Activated CD8-positive, alpha-beta T cell treated with anti-CD3 and anti-CD28 coated beads for 36 hours (primary cell): ENCODE data around the gene MACROH2A1. TPM values are rescaled to one million over a fixed set of nuclear protein-coding genes. Genes with fewer than 3 reads are reported as not detected.

Source experiments
- ATAC-seq: fragments of 200-7000 bp; cut with Tn5 transposase; one replicate; pipeline ENCODE4 v1.10.0; 2021; ENCODE audit warnings: mild to moderate bottlenecking, moderate library complexity
- CTCF ChIA-PET: fragments of 350-600 bp; sonication (Branson Sonifier 250); formaldehyde crosslinking; loops from one replicate; lab custom pipeline; 2021; ENCODE audit warnings: antibody characterized with exemption; lab: Charles Lee
- POLR2A ChIA-PET: fragments of 350-600 bp; sonication (Branson Sonifier 250); formaldehyde crosslinking; loops from one replicate; lab custom pipeline; 2021; ENCODE audit warnings: antibody characterized with exemption; lab: Charles Lee
- DNase-seq: peaks from one replicate; pipeline ENCODE4 v3.0.0-alpha.2; 2020
- H3K27ac Mint-ChIP-seq: one replicate; pipeline ENCODE4 v1.8.0; 2021; ENCODE audit warnings: mild to moderate bottlenecking, mixed read lengths
- H3K27me3 Mint-ChIP-seq: one replicate; pipeline ENCODE4 v1.8.0; 2021; ENCODE audit warnings: mixed read lengths
- H3K36me3 Mint-ChIP-seq: one replicate; pipeline ENCODE4 v1.8.0; 2021; ENCODE audit warnings: low read depth, mixed read lengths
- H3K4me1 Mint-ChIP-seq: one replicate; pipeline ENCODE4 v1.8.0; 2021; ENCODE audit warnings: low read depth, mixed read lengths
- H3K4me3 Mint-ChIP-seq: one replicate; pipeline ENCODE4 v1.8.0; 2021; ENCODE audit warnings: mild to moderate bottlenecking, moderate library complexity, mixed read lengths
- H3K9me3 Mint-ChIP-seq: one replicate; pipeline ENCODE4 v1.8.0; 2021; ENCODE audit warnings: mixed read lengths
- intact Hi-C: fragments of 100-400 bp; cut with micrococcal nuclease; formaldehyde crosslinking; loops from one replicate; pipeline ENCODE4 v1.10.0; 2022
- total RNA-seq, 2 experiments: library from RNA; stranded (reverse); gene quantifications; one replicate each; pipeline ENCODE4 v1.2.3, GENCODE V29; 2021
- TF ChIP-seq, protein P1 (sequence below): fragments of 200-600 bp; IDR thresholded peaks from one replicate; pipeline ENCODE4 v1.8.0; 2022; ENCODE audit warnings: antibody characterized with exemption, mild to moderate bottlenecking

MACROH2A1 gene
- 100 to 1,000 TPM; 170 to 179 TPM for total RNA-seq

DNA sequence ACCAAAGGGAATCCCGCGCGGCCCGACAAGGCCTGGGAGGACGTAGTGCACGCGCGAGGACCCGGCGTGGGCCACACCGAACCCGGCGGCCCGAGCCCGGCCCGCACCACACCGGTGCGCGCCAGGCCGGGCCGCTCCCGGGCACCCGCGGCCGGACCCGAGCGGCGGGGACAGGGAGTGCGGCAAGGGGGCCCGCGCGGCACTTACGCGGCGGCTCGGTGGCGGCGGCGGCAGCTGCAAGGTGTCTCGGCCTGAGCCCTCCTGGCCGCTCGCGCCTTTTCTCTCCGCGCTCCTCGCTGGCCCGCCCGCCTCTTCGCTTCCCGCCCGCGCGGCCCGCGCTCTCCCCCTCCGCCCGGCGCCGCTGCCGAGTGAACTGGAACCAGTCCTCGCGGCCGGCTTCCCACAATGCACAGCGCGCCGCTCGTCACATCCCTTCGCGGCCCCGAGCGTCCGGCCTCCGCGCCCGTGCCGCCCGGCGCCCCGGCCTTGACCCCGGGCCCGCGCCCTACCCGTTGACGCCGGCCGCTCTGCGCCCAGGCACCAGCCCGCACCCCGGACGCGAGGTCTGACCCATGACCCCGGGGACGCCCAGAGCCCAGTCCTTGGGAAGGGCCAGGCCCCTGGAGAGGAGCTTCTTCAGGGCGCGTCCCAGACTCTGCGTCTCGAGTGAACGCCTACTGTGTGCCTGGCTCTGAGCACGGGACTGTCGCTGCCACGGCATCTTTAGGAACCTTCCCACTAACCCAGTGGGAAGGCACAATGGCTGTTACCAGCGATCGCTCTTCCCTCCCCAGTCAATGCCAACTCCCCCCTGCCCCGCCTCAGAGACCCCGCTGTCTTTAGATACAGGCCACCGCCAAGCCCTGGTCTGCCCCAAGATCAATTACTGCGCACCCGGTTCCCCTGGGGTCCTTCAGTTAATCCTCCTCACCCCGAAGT, at the start of gene MACROH2A1:
Gene MACROH2A1, minus strand, starts transcription at position 377 of the 939 bp plus-strand sequence. CDS start 10,138 bp downstream, outside the sequence.
- H3K27ac Mint-ChIP-seq, result peak within 1 kb of the TSS; percentile 91
- H3K9me3 Mint-ChIP-seq, result no peaks in the 10 kb centered on the region
- H3K4me3 Mint-ChIP-seq, result peak within 1 kb of the TSS; percentile 89
- peaks cover 46% of the 10 kb centered on the region for H3K4me1 Mint-ChIP-seq
- peak; percentile 87 for DNase-seq
- no peaks in the 10 kb centered on the region for H3K27me3 Mint-ChIP-seq
- CTCF ChIA-PET, result interaction anchor here (0.7 to 1.4 kb wide), 2 partner anchors 23 to 26 kb away, joined by 3 to 9 read pairs; no protein-coding TSS in a partner anchor
- POLR2A ChIA-PET, result interaction anchor here (1.0 to 2.0 kb wide), 6 partner anchors 10 to 58 kb away, joined by 3 to 7 read pairs (median 4); no protein-coding TSS in a partner anchor
- ATAC-seq, result peak; percentile 88
- H3K36me3 Mint-ChIP-seq, result peaks cover 8% of the 10 kb centered on the region
- TF ChIP-seq, protein P1, sequence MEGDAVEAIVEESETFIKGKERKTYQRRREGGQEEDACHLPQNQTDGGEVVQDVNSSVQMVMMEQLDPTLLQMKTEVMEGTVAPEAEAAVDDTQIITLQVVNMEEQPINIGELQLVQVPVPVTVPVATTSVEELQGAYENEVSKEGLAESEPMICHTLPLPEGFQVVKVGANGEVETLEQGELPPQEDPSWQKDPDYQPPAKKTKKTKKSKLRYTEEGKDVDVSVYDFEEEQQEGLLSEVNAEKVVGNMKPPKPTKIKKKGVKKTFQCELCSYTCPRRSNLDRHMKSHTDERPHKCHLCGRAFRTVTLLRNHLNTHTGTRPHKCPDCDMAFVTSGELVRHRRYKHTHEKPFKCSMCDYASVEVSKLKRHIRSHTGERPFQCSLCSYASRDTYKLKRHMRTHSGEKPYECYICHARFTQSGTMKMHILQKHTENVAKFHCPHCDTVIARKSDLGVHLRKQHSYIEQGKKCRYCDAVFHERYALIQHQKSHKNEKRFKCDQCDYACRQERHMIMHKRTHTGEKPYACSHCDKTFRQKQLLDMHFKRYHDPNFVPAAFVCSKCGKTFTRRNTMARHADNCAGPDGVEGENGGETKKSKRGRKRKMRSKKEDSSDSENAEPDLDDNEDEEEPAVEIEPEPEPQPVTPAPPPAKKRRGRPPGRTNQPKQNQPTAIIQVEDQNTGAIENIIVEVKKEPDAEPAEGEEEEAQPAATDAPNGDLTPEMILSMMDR, result no peak
- intact Hi-C loops, result no loop called here

DNA sequence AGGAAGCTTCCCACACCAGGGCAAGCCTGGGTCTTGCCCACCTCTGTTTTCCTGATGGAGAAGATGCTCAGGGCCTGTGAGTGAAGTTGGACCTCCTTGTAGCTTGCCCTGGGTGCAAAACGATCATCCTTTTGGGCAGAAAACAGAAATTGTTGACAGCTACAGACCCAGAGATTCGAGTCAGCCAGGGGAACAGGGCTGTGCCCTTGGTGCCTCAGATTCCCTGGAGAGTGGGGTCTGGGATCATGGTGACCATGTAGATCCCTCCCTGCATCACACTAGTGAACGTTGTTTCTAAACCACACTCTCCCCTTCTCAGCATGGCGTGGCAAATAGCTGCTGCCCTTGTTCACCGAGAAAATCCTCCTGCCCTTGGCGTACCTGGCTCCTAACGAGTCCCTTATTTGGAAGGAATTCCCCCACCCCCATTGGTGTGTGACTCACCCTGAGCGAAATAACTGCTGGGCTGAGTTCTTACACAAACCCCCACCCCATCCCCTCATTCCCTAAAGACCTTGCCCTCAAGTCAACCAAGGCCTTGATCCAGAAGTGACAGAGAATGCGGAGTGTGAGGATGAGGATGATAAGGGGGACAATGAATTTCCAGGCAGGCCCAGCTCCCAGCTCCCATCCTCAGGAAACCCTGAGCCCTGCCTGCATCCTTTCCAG, 49.2 kb upstream of the MACROH2A1 start:
- DNase-seq (no peak), ATAC-seq (no peak)
- ChIA-PET POLR2A (no interaction called here), CTCF (interaction anchor here (0.8 to 4.7 kb wide), 5 partner anchors 9 to 104 kb away, joined by 3 to 24 read pairs (median 6); no protein-coding TSS in a partner anchor)
- Mint-ChIP-seq H3K36me3 (no peaks in the 10 kb centered on the region), H3K9me3 (no peaks in the 10 kb centered on the region), H3K27me3 (no peaks in the 10 kb centered on the region), H3K4me1 (no peaks in the 10 kb centered on the region), H3K27ac (no peak overlapping the region), H3K4me3 (no peak overlapping the region)
- intact Hi-C loops, result no loop called here
- TF ChIP-seq, protein P1, result no peak

DNA sequence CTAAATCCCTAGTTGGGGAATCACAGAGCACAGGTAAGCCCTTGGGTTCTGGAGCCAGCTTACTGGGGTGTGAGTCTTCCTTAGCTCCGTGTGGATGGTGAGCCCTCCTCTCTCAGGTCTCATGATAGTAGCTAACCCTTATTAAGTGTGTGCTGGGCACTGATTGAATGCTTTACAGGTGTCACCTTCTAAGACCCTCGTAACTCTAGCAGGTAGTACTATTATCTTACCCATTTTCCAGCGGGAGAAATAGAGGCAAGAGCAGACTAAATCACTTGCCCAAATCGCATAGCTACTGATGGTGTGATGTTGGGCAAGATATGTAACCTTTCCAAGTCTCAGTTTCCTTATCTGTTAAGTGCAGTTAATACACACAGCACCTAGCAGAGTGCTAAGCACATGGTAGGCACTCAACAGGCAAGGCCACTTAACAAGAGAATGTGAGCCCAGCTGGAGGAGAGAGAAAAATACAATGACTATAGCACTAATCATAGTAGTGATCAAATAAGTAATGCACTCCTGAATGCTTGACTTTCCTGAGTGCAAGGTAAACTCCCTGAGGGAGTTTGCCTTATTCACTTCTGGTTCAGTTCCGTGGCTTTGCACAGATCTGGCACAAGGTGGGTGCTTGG, 48.4 kb upstream of the MACROH2A1 start, which contains the start of gene DCANP1:
Gene DCANP1, minus strand, starts transcription at position 51 of the 632 bp plus-strand sequence. CDS start 240 bp downstream, outside the sequence.
- Mint-ChIP-seq H3K36me3 (no peaks in the 10 kb centered on the region), H3K9me3 (no peaks in the 10 kb centered on the region), H3K4me3 (no peak within 1 kb of the TSS), H3K4me1 (no peaks in the 10 kb centered on the region), H3K27ac (no peak within 1 kb of the TSS), H3K27me3 (no peaks in the 10 kb centered on the region)
- DNase-seq (no peak), ATAC-seq (no peak)
- POLR2A ChIA-PET, result no interaction called here
- CTCF ChIA-PET, result interaction anchor here (0.8 to 4.7 kb wide), 4 partner anchors 10 to 105 kb away, joined by 3 to 24 read pairs (median 4); no protein-coding TSS in a partner anchor
- intact Hi-C loops, result no loop called here
- TF ChIP-seq, protein P1, result no peak

DNA sequence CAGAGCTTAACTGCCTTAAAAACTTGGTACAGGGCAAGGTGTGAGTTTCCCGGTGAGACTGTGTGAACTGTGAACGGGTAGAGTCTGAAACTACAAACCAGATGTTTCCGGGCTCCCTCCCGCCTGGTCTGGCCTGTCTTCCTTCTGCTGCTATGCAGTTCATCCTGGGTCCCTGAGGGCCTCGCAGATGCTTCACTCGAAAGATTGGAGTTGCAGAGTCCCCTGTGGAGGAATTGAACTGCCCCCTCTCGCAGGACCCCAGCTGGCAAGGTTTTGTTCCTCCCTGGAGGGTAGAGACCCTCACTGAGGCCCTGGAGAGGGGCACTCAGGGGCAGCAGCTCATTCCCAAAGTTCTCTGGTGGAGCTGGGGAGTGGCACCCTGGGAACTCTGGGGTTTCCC, 47.6 kb upstream of the MACROH2A1 start:
- no peaks in the 10 kb centered on the region for H3K9me3 Mint-ChIP-seq
- intact Hi-C loops, result no loop called here
- H3K4me1 Mint-ChIP-seq, result no peaks in the 10 kb centered on the region
- TF ChIP-seq, protein P1, result no peak
- no peaks in the 10 kb centered on the region for H3K36me3 Mint-ChIP-seq
- H3K4me3 Mint-ChIP-seq, result no peak overlapping the region
- ChIA-PET CTCF (interaction anchor here (0.5 to 4.7 kb wide), 5 partner anchors 10 to 120 kb away, joined by 3 to 24 read pairs (median 5); no protein-coding TSS in a partner anchor), POLR2A (no interaction called here)
- no peak overlapping the region for H3K27ac Mint-ChIP-seq
- ATAC-seq, result no peak
- no peak for DNase-seq
- no peaks in the 10 kb centered on the region for H3K27me3 Mint-ChIP-seq
